CD4-positive, alpha-beta memory T cell (primary cell): ENCODE data around the gene PRKCSH. TPM values are rescaled to one million over a fixed set of nuclear protein-coding genes. Genes with fewer than 3 reads are reported as not detected.
A peak's percentile ranks its signal among the peaks of the same experiment; 100 is the strongest.

Experiments
- CTCF ChIA-PET: fragments of 350-600 bp; sonication (Branson Sonifier 250); formaldehyde crosslinking; loops from one replicate; lab custom pipeline; 2021; ENCODE audit warnings: inconsistent platforms; ENCODE audit not compliant: partially characterized antibody; lab: Charles Lee
- POLR2A ChIA-PET: fragments of 350-600 bp; sonication (Branson Sonifier 250); formaldehyde crosslinking; loops from one replicate; lab custom pipeline; 2021; ENCODE audit not compliant: partially characterized antibody; lab: Charles Lee
- DNase-seq, 5 donors: peaks; one replicate each; pipeline versions ENCODE4 v3.0.0 to v3.0.0-alpha.2; 2020 to 2022; ENCODE audit warnings: mixed read lengths in 1 of 5
- H3K27ac ChIP-seq: one replicate; pipeline ENCODE4 v1.7.0; 2013; ENCODE audit warnings: low read depth, low read length
- H3K27me3 ChIP-seq: 2 replicates; pipeline ENCODE4 v1.7.0; 2013; ENCODE audit warnings: mild to moderate bottlenecking, low read length, moderate library complexity; ENCODE audit not compliant: insufficient read depth
- H3K36me3 ChIP-seq: 2 replicates; pipeline ENCODE4 v1.7.0; 2013; ENCODE audit warnings: mild to moderate bottlenecking, low read length, moderate library complexity; ENCODE audit not compliant: insufficient read depth
- H3K4me1 ChIP-seq: 2 replicates; pipeline ENCODE4 v1.7.0; 2013; ENCODE audit warnings: mild to moderate bottlenecking, low read length, moderate library complexity; ENCODE audit not compliant: insufficient read depth
- H3K4me3 ChIP-seq, 2 donors: one replicate each; pipeline ENCODE4 v1.7.0; 2013; ENCODE audit warnings: low read length in 2 of 2, mild to moderate bottlenecking in 1 of 2
- H3K9me3 ChIP-seq, 2 donors: one replicate each; pipeline ENCODE4 v1.7.0; 2013; ENCODE audit warnings: low read length in 2 of 2, control low read depth in 1 of 2; ENCODE audit not compliant: control insufficient read depth in 1 of 2
- H3K27ac Mint-ChIP-seq, 7 donors: one replicate each; pipeline ENCODE4 v1.8.0; 2020 to 2021; ENCODE audit warnings: mixed read lengths in 7 of 7, mild to moderate bottlenecking in 6 of 7, inconsistent platforms in 3 of 7, moderate library complexity in 3 of 7
- H3K27me3 Mint-ChIP-seq, 2 donors: one replicate each; pipeline ENCODE4 v1.8.0; 2020 to 2021; ENCODE audit warnings: mixed read lengths in 2 of 2
- H3K36me3 Mint-ChIP-seq, 2 donors: one replicate each; pipeline ENCODE4 v1.8.0; 2020 to 2021; ENCODE audit warnings: mixed read lengths in 2 of 2, inconsistent platforms in 1 of 2, mild to moderate bottlenecking in 1 of 2
- H3K4me1 Mint-ChIP-seq, 4 donors: one replicate each; pipeline ENCODE4 v1.8.0; 2020 to 2021; ENCODE audit warnings: mixed read lengths in 4 of 4, mild to moderate bottlenecking in 1 of 4
- H3K4me3 Mint-ChIP-seq, 8 donors: one replicate each; pipeline ENCODE4 v1.8.0; 2020 to 2021; ENCODE audit warnings: mixed read lengths in 8 of 8, mild to moderate bottlenecking in 7 of 8, moderate library complexity in 6 of 8, inconsistent platforms in 3 of 8
- H3K9me3 Mint-ChIP-seq, 8 donors: one replicate each; pipeline ENCODE4 v1.8.0; 2020 to 2021; ENCODE audit warnings: mixed read lengths in 8 of 8, mild to moderate bottlenecking in 5 of 8, inconsistent platforms in 3 of 8, moderate library complexity in 1 of 8
- intact Hi-C: fragments of 100-400 bp; cut with micrococcal nuclease; formaldehyde crosslinking; loops from one replicate; pipeline ENCODE4 v1.15.1; 2023
- polyA plus RNA-seq, 2 donors: library from polyadenylated mRNA; unstranded; fragments of 300-500 nt; fragmentation: Illumina TruSeq; gene quantifications; one replicate each; pipeline ENCODE4 v1.2.3, GENCODE V29; 2021
- total RNA-seq, 2 experiments: library from RNA; stranded (reverse); gene quantifications; one replicate each; pipeline ENCODE4 v1.2.3, GENCODE V29; 2021

PRKCSH gene
- total and polyA plus RNA-seq, 4 experiments from 2014 or later: 14.0 to 300 (median 182) TPM

DNA sequence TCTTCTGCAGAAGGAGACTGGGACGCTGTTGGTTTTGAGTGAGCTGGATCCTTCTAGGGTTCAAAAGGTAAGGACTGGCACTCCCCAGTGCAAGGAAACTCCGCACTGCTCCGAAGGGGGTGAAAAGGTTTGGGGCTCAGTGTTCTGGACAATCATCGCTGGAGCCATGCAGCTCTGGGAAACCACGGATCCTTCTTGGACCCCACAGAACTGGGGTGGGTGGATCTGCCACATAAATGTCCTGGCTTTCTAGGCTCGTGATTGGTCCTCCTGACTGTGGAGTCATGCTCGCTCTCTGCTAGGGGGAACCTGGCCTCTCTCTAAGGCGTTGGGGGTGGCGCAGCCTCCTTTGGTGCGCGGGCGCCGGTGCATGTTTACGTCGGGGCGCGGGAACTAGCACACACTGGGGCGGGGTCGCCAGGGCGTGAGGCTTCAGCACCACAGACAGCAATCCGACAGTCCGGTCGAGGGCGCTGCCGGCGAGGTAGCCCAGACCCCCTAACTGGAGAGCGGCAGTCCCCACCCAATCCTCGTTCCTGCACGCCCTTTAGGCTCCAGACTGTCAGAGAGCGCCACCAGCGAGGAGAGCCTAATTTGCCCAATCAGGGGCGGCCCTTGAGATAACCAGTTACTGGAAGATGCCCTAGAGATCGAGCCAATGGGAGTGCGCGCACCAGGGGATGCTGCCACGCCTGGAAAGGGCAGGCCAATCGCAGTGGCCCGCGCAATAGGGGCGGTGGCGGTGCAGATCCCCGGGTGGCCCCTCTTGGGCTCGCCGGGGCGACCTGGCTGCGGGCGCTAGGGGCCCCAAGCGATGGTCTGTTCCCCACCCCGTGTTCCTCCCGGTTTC is 46.3 kb downstream of the PRKCSH start:
- CTCF ChIA-PET: interaction anchor here (0.5 to 3.4 kb wide), 38 partner anchors 7 to 446 kb away, joined by 3 to 56 read pairs (median 4); partner anchors contain the start of genes EPOR, ODAD3, PRKCSH and RAB3D
- DNase-seq: peak; percentile 46 to 72 (median 53)
- Histone ChIP-seq H3K9me3 (no peaks in the 10 kb centered on the region), H3K27me3 (peaks cover 12% of the 10 kb centered on the region), H3K4me3 (peak overlapping the region in 1 of 2 donors; percentile 35), H3K27ac (no peak overlapping the region), H3K36me3 (no peaks in the 10 kb centered on the region), H3K4me1 (peaks cover 24% of the 10 kb centered on the region)
- peaks cover 20 to 23% of the 10 kb centered on the region in 2 donors for H3K27me3 Mint-ChIP-seq
- POLR2A ChIA-PET: interaction anchor here (0.7 to 2.0 kb wide), 12 partner anchors 9 to 188 kb away, joined by 3 to 22 read pairs (median 6); partner anchors contain the start of genes CCDC159, ECSIT, ODAD3 and PRKCSH
- H3K36me3 Mint-ChIP-seq: peaks cover 7 to 10% of the 10 kb centered on the region in 2 donors
- H3K4me3 Mint-ChIP-seq: peak overlapping the region; percentile 4 to 68 (median 60)
- H3K4me1 Mint-ChIP-seq: peaks cover 8 to 37% (median 20%) of the 10 kb centered on the region in 4 donors
- peak overlapping the region in 4 of 7 donors; percentile 29 to 76 (median 66) for H3K27ac Mint-ChIP-seq
- intact Hi-C loops: loop anchor here (1.0 to 5.0 kb wide), 6 partner anchors 24 to 344 kb away; partner anchors contain the start of genes ODAD3, PRKCSH and ZNF653
- H3K9me3 Mint-ChIP-seq: peaks cover 0 to 3% (median 0%) of the 10 kb centered on the region in 8 donors

DNA sequence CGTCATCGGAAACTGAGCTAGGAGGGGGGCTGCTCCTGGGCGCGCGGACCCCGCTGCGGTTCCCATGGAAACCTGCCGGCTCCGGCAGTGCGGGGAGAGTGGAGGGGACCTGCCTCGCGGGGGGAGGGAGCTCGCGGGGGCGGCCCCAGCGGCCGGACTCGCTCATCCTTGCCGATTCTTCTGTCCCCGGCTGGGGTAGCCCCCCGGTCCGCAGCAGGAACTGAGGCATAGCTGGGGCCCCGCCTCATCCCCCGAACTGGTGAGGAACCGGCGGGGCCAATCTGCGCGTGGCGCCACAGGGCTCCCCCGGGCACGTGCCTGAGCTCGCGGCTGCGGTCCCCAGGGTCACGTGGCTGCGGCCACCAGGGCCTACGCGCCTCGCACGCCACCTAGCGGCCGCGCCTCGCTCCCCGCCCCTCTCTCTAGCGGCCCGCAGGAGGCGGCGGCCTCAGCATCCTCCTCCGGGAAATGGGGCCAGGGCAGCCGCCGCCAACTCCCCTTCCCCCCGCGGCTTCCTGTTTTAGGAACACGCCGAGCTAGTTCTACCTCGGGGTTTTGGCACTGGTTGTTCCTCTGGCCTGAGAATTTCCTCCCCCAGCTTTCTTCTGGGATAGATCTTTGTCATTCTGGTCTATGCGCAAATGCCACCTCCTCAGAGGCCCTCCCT is 47.1 kb downstream of the PRKCSH start:
- H3K9me3 ChIP-seq: no peaks in the 10 kb centered on the region
- H3K27ac ChIP-seq: no peak overlapping the region
- peak overlapping the region in 1 of 2 donors; percentile 35 for H3K4me3 ChIP-seq
- Mint-ChIP-seq H3K36me3 (peaks cover 7 to 12% of the 10 kb centered on the region in 2 donors), H3K4me1 (peaks cover 8 to 37% (median 20%) of the 10 kb centered on the region in 4 donors), H3K4me3 (peak overlapping the region; percentile 58 to 75 (median 70)), H3K27me3 (peaks cover 18 to 23% of the 10 kb centered on the region in 2 donors), H3K27ac (peak overlapping the region in 6 of 7 donors; percentile 8 to 89 (median 74)), H3K9me3 (peaks cover 0 to 3% (median 0%) of the 10 kb centered on the region in 8 donors)
- ChIA-PET POLR2A (interaction anchor here (1.0 to 2.0 kb wide), 11 partner anchors 10 to 189 kb away, joined by 3 to 22 read pairs (median 6); partner anchors contain the start of genes CCDC159, ECSIT, ODAD3 and PRKCSH), CTCF (interaction anchor here (0.5 to 3.4 kb wide), 38 partner anchors 8 to 446 kb away, joined by 3 to 56 read pairs (median 4); partner anchors contain the start of genes EPOR, ODAD3, PRKCSH and RAB3D)
- H3K36me3 ChIP-seq: no peaks in the 10 kb centered on the region
- peaks cover 12% of the 10 kb centered on the region for H3K27me3 ChIP-seq
- H3K4me1 ChIP-seq: peaks cover 24% of the 10 kb centered on the region
- intact Hi-C loops: loop anchor here (1.0 to 5.0 kb wide), 6 partner anchors 23 to 345 kb away; partner anchors contain the start of genes ODAD3, PRKCSH and ZNF653
- peak; percentile 79 to 88 (median 85) for DNase-seq

DNA sequence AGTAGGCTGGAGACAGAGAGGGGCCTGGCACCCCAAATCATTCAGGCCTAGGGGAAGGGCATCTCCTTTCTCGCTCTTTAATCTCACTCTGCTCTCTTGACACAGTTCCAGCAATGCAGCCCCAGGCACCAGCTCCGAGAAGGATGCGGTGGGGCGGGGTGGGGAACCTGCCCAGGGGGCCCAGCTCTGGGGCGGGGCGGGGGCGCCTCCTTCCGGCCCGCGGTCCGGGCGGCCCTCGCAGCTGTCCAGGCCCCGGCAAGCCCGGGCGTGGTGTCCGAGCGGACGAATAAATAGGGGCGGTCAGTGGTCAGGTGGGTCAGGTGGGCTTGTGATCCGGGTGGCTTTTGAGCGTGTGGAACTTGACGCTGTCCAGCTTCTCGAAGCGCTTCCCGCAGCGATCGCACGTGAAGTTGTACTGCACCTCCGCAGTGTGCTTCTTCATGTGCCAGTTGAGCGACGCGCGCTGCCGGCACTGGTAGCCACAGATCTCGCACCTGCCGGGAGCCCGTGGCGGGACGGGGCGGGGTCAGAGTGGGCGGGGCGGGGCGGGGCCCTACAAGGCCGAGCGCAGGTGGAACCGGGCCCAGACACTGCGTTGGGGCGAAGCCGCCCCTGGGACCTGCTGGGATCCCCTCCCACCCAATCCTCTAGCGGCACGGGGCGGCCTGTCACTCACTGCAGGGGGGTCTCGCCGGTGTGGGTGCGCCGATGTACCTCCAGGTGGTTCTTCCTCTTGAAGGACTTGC is 48.1 kb downstream of the PRKCSH start:
- Histone ChIP-seq H3K27me3 (peaks cover 12% of the 10 kb centered on the region), H3K4me3 (no peak overlapping the region), H3K27ac (no peak overlapping the region), H3K36me3 (no peaks in the 10 kb centered on the region), H3K4me1 (peaks cover 24% of the 10 kb centered on the region), H3K9me3 (no peaks in the 10 kb centered on the region)
- intact Hi-C loops: loop anchor here (5.0 kb wide), 1 partner anchor 241 kb away; no protein-coding TSS in a partner anchor
- Mint-ChIP-seq H3K4me1 (peaks cover 8 to 33% (median 20%) of the 10 kb centered on the region in 4 donors), H3K27me3 (peaks cover 16 to 23% of the 10 kb centered on the region in 2 donors), H3K36me3 (peaks cover 7 to 12% of the 10 kb centered on the region in 2 donors), H3K27ac (no peak overlapping the region), H3K4me3 (no peak overlapping the region), H3K9me3 (peaks cover 0 to 3% (median 0%) of the 10 kb centered on the region in 8 donors)
- DNase-seq: peak in 1 of 5 donors; percentile 32
- CTCF ChIA-PET: interaction anchor here (1.1 to 3.4 kb wide), 29 partner anchors 8 to 389 kb away, joined by 3 to 56 read pairs (median 4); partner anchors contain the start of genes EPOR, ODAD3, PRKCSH and RAB3D
- POLR2A ChIA-PET: interaction anchor here (1.0 to 2.0 kb wide), 9 partner anchors 9 to 190 kb away, joined by 3 to 22 read pairs (median 6); partner anchors contain the start of genes ECSIT, ODAD3, PRKCSH and SWSAP1

DNA sequence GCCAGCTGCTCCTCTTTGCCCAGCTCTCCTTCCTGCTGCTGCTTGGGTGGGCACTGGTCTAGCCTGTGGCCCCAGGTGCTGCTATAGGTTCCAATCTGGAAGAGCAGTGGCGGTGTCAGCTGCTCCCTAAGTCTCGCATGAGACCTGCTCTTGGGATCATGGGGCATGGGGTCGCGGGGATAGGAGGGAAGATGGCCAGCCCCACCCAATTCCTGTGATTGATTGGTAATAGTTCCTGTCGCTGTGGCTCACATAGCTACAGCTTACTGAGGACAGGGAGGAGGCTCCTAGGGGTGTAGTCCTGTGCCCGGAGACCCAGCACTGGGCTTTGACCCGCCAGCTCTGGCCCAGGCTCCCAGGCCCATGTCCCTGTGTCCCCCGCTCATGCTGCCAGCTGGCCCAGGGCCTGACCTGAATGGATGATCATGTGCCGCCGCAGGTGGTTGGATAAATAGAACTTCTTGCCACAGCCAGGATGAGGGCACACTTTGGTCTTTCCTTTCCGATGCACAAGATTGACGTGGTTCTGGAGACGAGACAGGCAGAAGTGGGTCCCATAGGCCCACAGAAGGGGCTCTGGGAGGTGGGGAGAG is 49.9 kb downstream of the PRKCSH start:
- Histone ChIP-seq H3K27me3 (peaks cover 8% of the 10 kb centered on the region), H3K36me3 (no peaks in the 10 kb centered on the region), H3K4me1 (peaks cover 24% of the 10 kb centered on the region), H3K4me3 (no peak overlapping the region), H3K27ac (no peak overlapping the region), H3K9me3 (no peaks in the 10 kb centered on the region)
- H3K27ac Mint-ChIP-seq: peak overlapping the region in 1 of 7 donors; percentile 65
- H3K4me3 Mint-ChIP-seq: peak overlapping the region in 1 of 8 donors; percentile 20
- H3K27me3 Mint-ChIP-seq: peaks cover 10 to 16% of the 10 kb centered on the region in 2 donors
- DNase-seq: peak in 1 of 5 donors; percentile 30
- POLR2A ChIA-PET: interaction anchor here (1.0 to 1.2 kb wide), 2 partner anchors 104 to 111 kb away, joined by 4 read pairs; partner anchors contain the start of gene SWSAP1
- H3K36me3 Mint-ChIP-seq: peaks cover 15 to 19% of the 10 kb centered on the region in 2 donors
- CTCF ChIA-PET: interaction anchor here (0.6 to 1.8 kb wide), 4 partner anchors 9 to 103 kb away, joined by 3 to 5 read pairs (median 3); no protein-coding TSS in a partner anchor
- H3K4me1 Mint-ChIP-seq: peaks cover 8 to 26% (median 18%) of the 10 kb centered on the region in 4 donors
- H3K9me3 Mint-ChIP-seq: peaks cover 0 to 3% (median 0%) of the 10 kb centered on the region in 8 donors
- intact Hi-C loops: no loop called here

DNA sequence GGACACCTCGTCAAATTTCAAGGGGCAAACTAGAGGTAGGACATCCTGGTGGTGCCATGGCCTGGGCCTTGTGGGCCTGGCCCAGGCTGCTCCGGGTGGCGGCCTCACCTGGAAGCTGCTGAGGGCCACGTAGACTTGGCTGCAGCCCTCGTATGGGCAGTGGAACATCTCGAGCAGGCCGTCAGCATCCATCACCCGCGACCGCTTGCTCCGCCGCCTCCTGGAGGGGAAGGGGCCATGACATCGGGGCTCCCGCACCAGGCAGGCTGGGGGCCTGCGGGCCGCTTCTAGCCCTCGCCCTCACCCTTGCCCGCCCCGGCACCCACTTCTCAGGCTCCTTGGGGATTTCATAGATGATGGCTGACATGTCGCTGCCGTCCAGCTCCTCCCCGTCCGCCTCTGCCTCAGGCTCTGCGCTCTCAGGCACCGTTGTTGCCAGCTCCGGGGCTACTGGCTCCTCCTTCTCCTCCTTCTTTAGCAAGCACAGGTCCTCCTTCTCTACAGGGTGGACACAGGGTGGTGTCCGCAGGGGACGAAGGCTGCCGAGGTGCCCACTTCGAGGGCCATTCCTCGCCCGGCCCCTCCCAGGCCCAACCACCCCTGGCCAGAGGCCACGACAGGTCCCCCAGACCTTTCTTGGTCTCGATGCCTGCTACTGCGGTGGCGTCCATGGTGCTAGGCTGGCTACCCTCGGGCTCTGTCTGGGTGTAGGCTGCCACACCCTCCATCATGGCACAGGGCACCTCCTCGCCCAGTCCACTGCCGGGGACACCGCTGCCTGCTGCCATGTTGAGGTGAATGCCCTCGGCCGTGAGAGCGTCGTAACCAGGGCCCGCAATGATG is 51.4 kb downstream of the PRKCSH start:
- intact Hi-C loops: no loop called here
- Histone ChIP-seq H3K4me3 (no peak overlapping the region), H3K9me3 (no peaks in the 10 kb centered on the region), H3K4me1 (peaks cover 14% of the 10 kb centered on the region), H3K27me3 (no peaks in the 10 kb centered on the region), H3K36me3 (no peaks in the 10 kb centered on the region), H3K27ac (no peak overlapping the region)
- Mint-ChIP-seq H3K4me1 (peaks cover 3 to 17% (median 13%) of the 10 kb centered on the region in 4 donors), H3K27ac (no peak overlapping the region), H3K27me3 (peaks cover 2 to 7% of the 10 kb centered on the region in 2 donors), H3K4me3 (no peak overlapping the region), H3K36me3 (peaks cover 21 to 26% of the 10 kb centered on the region in 2 donors), H3K9me3 (no peaks in the 10 kb centered on the region)
- ChIA-PET CTCF (no interaction called here), POLR2A (no interaction called here)
- DNase-seq: no peak
